Tibial nerve (tissue), 4 donors: ENCODE results near the gene TRPC3. TPM values are rescaled to one million over a fixed set of nuclear protein-coding genes. Genes with fewer than 3 reads are reported as not detected.

ENCODE experiments used
- DNase-seq, 2 donors: peaks; one replicate each; pipeline ENCODE4 v3.0.0-alpha.2; 2019; ENCODE audit warnings: low spot score in 2 of 2
- H3K27ac ChIP-seq, 4 donors: fragments of 200-600 bp; sonication (generic) in 3 of 4; one replicate each; pipeline ENCODE4 v1.5.1; 2017 to 2019; ENCODE audit warnings: mild to moderate bottlenecking in 1 of 4
- H3K27me3 ChIP-seq, 2 donors: fragments of 200-600 bp; sonication (generic) in 1 of 2; one replicate each; pipeline versions ENCODE4 v1.5.1 to v1.6.0; 2017 to 2019
- H3K36me3 ChIP-seq, 3 donors: fragments of 200-600 bp; sonication (generic); one replicate each; pipeline ENCODE4 v1.5.1; 2018 to 2019
- H3K4me1 ChIP-seq, 4 donors: fragments of 200-600 bp; sonication (generic) in 3 of 4; one replicate each; pipeline ENCODE4 v1.5.1; 2017 to 2019
- H3K4me3 ChIP-seq, 4 donors: fragments of 200-600 bp; sonication (generic) in 3 of 4; one replicate each; pipeline ENCODE4 v1.5.1; 2017 to 2019; ENCODE audit warnings: mild to moderate bottlenecking in 1 of 4, moderate library complexity in 1 of 4
- H3K9me3 ChIP-seq, 4 donors: fragments of 200-600 bp; sonication (generic) in 3 of 4; one replicate each; pipeline ENCODE4 v1.5.1; 2017 to 2019
- CTCF ChIP-seq, 5 experiments: fragments of 200-600 bp in 3 of 5; fragments of 450-650 bp in 2 of 5; sonication (generic) in 3 of 5; IDR thresholded peaks; one replicate each; pipeline ENCODE4 v1.5.1; 2016 to 2019; ENCODE audit warnings: antibody characterized with exemption in 5 of 5, mild to moderate bottlenecking in 3 of 5, moderate library complexity in 2 of 5
- EP300 ChIP-seq, 2 donors: sonication (generic); formaldehyde crosslinking; IDR thresholded peaks; one replicate each; pipeline ENCODE4 v1.6.1; 2017; ENCODE audit warnings: antibody characterized with exemption in 2 of 2, mild to moderate bottlenecking in 1 of 2
- POLR2A ChIP-seq, 2 donors: fragments of 450-650 bp; IDR thresholded peaks; one replicate each; pipeline ENCODE4 v1.6.1; 2017; ENCODE audit warnings: antibody characterized with exemption in 2 of 2, mild to moderate bottlenecking in 2 of 2, moderate library complexity in 2 of 2
- WGBS, 2 donors: methylation state at CpG; one replicate each; pipeline ENCODE4 v1.1.5; 2018; 5-methylcytosine and 5-hydroxymethylcytosine counted together
- total RNA-seq, 4 donors: library from RNA; depleted of rRNA; stranded (reverse); fragments of >200 nt; gene quantifications; one replicate each; pipeline ENCODE4 v1.1.0, GENCODE V29; 2016

TRPC3 gene
- total RNA-seq, 4 donors from 2014 or later: 0.21 to 4.5 (median 2.0) TPM; not detected in 1

- H3K4me1 ChIP-seq: no peaks in the 10 kb centered on the region
- 70 to 79% methylated on average over 5 of the region's 5 CpGs for WGBS, 2 donors
- no peak overlapping the region for H3K27ac ChIP-seq
- TF ChIP-seq EP300 (IDR thresholded peaks at IDR 0.05): no peak
- TF ChIP-seq CTCF (IDR thresholded peaks at IDR 0.05): no peak
- no peak for TF ChIP-seq POLR2A (IDR thresholded peaks at IDR 0.05)
- DNase-seq: no peak
- H3K9me3 ChIP-seq: no peaks in the 10 kb centered on the region
- H3K27me3 ChIP-seq: peaks cover 0 to 8% of the 10 kb centered on the region in 2 donors
- no peaks in the 10 kb centered on the region for H3K36me3 ChIP-seq
- no peak overlapping the region for H3K4me3 ChIP-seq
These were observed 13.4 kb downstream of the TRPC3 start for GRCh38 chr4:121938282-121939092.

DNA sequence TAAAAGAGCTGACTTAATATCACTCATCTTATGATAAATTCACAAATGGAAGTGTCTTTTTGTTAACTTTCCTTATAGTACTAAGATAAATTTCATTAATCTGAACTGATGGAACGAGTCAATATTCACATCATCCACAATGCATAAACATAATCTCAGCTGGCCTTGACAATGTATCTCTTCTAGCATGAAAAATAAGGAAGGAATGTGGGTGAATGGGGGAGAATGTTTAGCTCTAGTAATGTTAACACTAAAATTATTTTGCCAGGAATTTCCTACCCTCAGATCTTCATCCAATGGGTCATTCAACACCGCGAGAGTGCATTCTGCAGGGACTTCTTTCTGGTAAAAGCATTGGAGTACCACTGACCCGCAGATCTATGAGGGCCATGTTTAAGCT is 15.8 kb downstream of the TRPC3 start:
- Histone ChIP-seq H3K9me3 (no peaks in the 10 kb centered on the region), H3K27ac (no peak overlapping the region), H3K4me1 (no peaks in the 10 kb centered on the region), H3K27me3 (no peaks in the 10 kb centered on the region), H3K36me3 (no peaks in the 10 kb centered on the region), H3K4me3 (no peak overlapping the region)
- no peak for DNase-seq
- TF ChIP-seq POLR2A (IDR thresholded peaks at IDR 0.05): no peak
- no peak for TF ChIP-seq EP300 (IDR thresholded peaks at IDR 0.05)
- 81 to 88% methylated on average over 4 of the region's 4 CpGs for WGBS, 2 donors

DNA sequence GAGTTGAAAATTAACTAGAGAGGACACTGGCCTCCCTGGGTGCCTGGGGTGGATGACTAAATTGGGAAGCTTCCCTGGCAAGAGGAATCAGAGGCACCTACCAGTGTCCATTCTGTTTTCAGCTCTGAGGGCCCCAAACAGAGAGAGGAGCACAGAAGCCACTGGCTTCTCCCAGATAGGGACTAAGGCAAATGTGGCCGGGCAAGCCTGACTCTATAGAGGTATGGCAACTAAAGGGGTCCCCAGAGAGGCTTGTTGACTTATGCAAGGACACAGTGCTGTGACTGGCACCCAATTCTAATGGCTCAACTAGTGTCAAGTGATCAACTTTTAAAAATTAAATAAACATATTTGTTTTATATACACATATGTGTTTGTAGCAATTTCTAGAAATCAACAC is 17.2 kb downstream of the TRPC3 start:
- WGBS, 2 donors: 68 to 70% methylated on average over 1 of the region's 1 CpG
- TF ChIP-seq EP300 (IDR thresholded peaks at IDR 0.05) (no peak), POLR2A (IDR thresholded peaks at IDR 0.05) (no peak), CTCF (IDR thresholded peaks at IDR 0.05) (no peak)

GRCh38 chr4:121932212-121932974 is 19.5 kb downstream of the TRPC3 start:
- H3K4me1 ChIP-seq: no peaks in the 10 kb centered on the region
- H3K4me3 ChIP-seq: no peak overlapping the region
- no peaks in the 10 kb centered on the region for H3K36me3 ChIP-seq
- no peak for DNase-seq
- H3K27ac ChIP-seq: no peak overlapping the region
- WGBS, 2 donors: 82 to 83% methylated on average over 36 to 50 of the region's 59 CpGs
- H3K9me3 ChIP-seq: no peaks in the 10 kb centered on the region
- no peaks in the 10 kb centered on the region for H3K27me3 ChIP-seq
- TF ChIP-seq EP300 (IDR thresholded peaks at IDR 0.05) (no peak), POLR2A (IDR thresholded peaks at IDR 0.05) (no peak), CTCF (IDR thresholded peaks at IDR 0.05) (no peak)

More for the DNA sequence above, 17.2 kb downstream of the TRPC3 start:
- Histone ChIP-seq H3K4me1 (no peaks in the 10 kb centered on the region), H3K27ac (no peak overlapping the region), H3K36me3 (no peaks in the 10 kb centered on the region), H3K9me3 (no peaks in the 10 kb centered on the region), H3K4me3 (no peak overlapping the region), H3K27me3 (no peaks in the 10 kb centered on the region)
- no peak for DNase-seq

- H3K9me3 ChIP-seq: no peaks in the 10 kb centered on the region
- no peak overlapping the region for H3K27ac ChIP-seq
- no peak overlapping the region for H3K4me3 ChIP-seq
- WGBS, 2 donors: 63 to 78% methylated on average over 2 of the region's 2 CpGs
- no peak for TF ChIP-seq CTCF (IDR thresholded peaks at IDR 0.05)
- H3K4me1 ChIP-seq: no peaks in the 10 kb centered on the region
- no peaks in the 10 kb centered on the region for H3K36me3 ChIP-seq
- H3K27me3 ChIP-seq: no peaks in the 10 kb centered on the region
- DNase-seq: no peak
These were observed 21.6 kb downstream of the TRPC3 start for GRCh38 chr4:121930304-121930703.
